Stimulated activated memory B cell treated with anti-CD40 and anti-IgM and Interleukin-4, amounts not matched to agents 10 μg/mL and 1 μg/mL and 100 μg/mL, for 72 hours (primary cell): ENCODE measurements around the gene VAMP3.

Experiments
- ATAC-seq: fragments of 150-1000 bp; cut with Tn5 transposase; 2 replicates; pipeline ENCODE4 v1.10.0; 2021
- H3K27ac Mint-ChIP-seq: one replicate; pipeline ENCODE4 v1.8.0; 2022; ENCODE audit warnings: mild to moderate bottlenecking, mixed read lengths
- H3K27me3 Mint-ChIP-seq: one replicate; pipeline ENCODE4 v1.8.0; 2022; ENCODE audit warnings: mixed read lengths
- H3K36me3 Mint-ChIP-seq: one replicate; pipeline ENCODE4 v1.8.0; 2022; ENCODE audit warnings: mixed read lengths
- H3K4me1 Mint-ChIP-seq: one replicate; pipeline ENCODE4 v1.8.0; 2022; ENCODE audit warnings: mixed read lengths
- H3K4me3 Mint-ChIP-seq: one replicate; pipeline ENCODE4 v1.8.0; 2022; ENCODE audit warnings: mild to moderate bottlenecking, moderate library complexity, mixed read lengths
- H3K9me3 Mint-ChIP-seq: one replicate; pipeline ENCODE4 v1.8.0; 2022; ENCODE audit warnings: mixed read lengths

The VAMP3 gene

GRCh38 chr1:7752512-7753417, 18.3 kb upstream of the VAMP3 start:
- no peaks in the 10 kb centered on the region for H3K4me1 Mint-ChIP-seq
- no peak overlapping the region for H3K27ac Mint-ChIP-seq
- no peak overlapping the region for H3K4me3 Mint-ChIP-seq
- no peaks in the 10 kb centered on the region for H3K27me3 Mint-ChIP-seq
- no peaks in the 10 kb centered on the region for H3K9me3 Mint-ChIP-seq
- no peak for ATAC-seq
- no peaks in the 10 kb centered on the region for H3K36me3 Mint-ChIP-seq

- H3K27ac Mint-ChIP-seq: no peak overlapping the region
These were observed 17.5 kb upstream of the VAMP3 start for GRCh38 chr1:7753641-7754040.

GRCh38 chr1:7754234-7754633, 16.9 kb upstream of the VAMP3 start:
- Mint-ChIP-seq H3K4me3 (no peak overlapping the region), H3K9me3 (no peaks in the 10 kb centered on the region), H3K36me3 (no peaks in the 10 kb centered on the region), H3K27me3 (no peaks in the 10 kb centered on the region), H3K4me1 (no peaks in the 10 kb centered on the region), H3K27ac (no peak overlapping the region)
- ATAC-seq: no peak

More at GRCh38 chr1:7753641-7754040, 17.5 kb upstream of the VAMP3 start:
- no peaks in the 10 kb centered on the region for H3K36me3 Mint-ChIP-seq
- H3K4me3 Mint-ChIP-seq: no peak overlapping the region
- H3K27me3 Mint-ChIP-seq: no peaks in the 10 kb centered on the region
- no peaks in the 10 kb centered on the region for H3K9me3 Mint-ChIP-seq
- no peaks in the 10 kb centered on the region for H3K4me1 Mint-ChIP-seq
- ATAC-seq: no peak

GRCh38 chr1:7755448-7755847, 15.6 kb upstream of the VAMP3 start:
- Mint-ChIP-seq H3K27ac (no peak overlapping the region), H3K27me3 (no peaks in the 10 kb centered on the region), H3K4me1 (no peaks in the 10 kb centered on the region), H3K36me3 (no peaks in the 10 kb centered on the region), H3K4me3 (no peak overlapping the region), H3K9me3 (no peaks in the 10 kb centered on the region)
- no peak for ATAC-seq

- H3K9me3 Mint-ChIP-seq: no peaks in the 10 kb centered on the region
- no peaks in the 10 kb centered on the region for H3K36me3 Mint-ChIP-seq
- no peaks in the 10 kb centered on the region for H3K4me1 Mint-ChIP-seq
- no peaks in the 10 kb centered on the region for H3K27me3 Mint-ChIP-seq
- ATAC-seq: no peak
- no peak overlapping the region for H3K4me3 Mint-ChIP-seq
- H3K27ac Mint-ChIP-seq: no peak overlapping the region
These were observed 10.9 kb upstream of the VAMP3 start for GRCh38 chr1:7760245-7760644.

GRCh38 chr1:7761103-7761502, 10.0 kb upstream of the VAMP3 start:
- H3K4me3 Mint-ChIP-seq: no peak overlapping the region
- no peaks in the 10 kb centered on the region for H3K36me3 Mint-ChIP-seq
- no peaks in the 10 kb centered on the region for H3K27me3 Mint-ChIP-seq
- ATAC-seq: no peak
- H3K9me3 Mint-ChIP-seq: no peaks in the 10 kb centered on the region
- H3K27ac Mint-ChIP-seq: no peak overlapping the region
- no peaks in the 10 kb centered on the region for H3K4me1 Mint-ChIP-seq

- Mint-ChIP-seq H3K4me1 (peaks cover 17% of the 10 kb centered on the region), H3K36me3 (no peaks in the 10 kb centered on the region), H3K4me3 (no peak overlapping the region), H3K27me3 (no peaks in the 10 kb centered on the region), H3K27ac (no peak overlapping the region), H3K9me3 (no peaks in the 10 kb centered on the region)
- no peak for ATAC-seq
These were observed 3.9 kb upstream of the VAMP3 start for GRCh38 chr1:7767176-7767575.

- H3K9me3 Mint-ChIP-seq: no peaks in the 10 kb centered on the region
- H3K4me1 Mint-ChIP-seq: peaks cover 20% of the 10 kb centered on the region
- no peaks in the 10 kb centered on the region for H3K27me3 Mint-ChIP-seq
- H3K27ac Mint-ChIP-seq: no peak overlapping the region
- H3K36me3 Mint-ChIP-seq: no peaks in the 10 kb centered on the region
- H3K4me3 Mint-ChIP-seq: no peak overlapping the region
- ATAC-seq: no peak
These were observed 2.5 kb upstream of the VAMP3 start for GRCh38 chr1:7768583-7768982.

- Mint-ChIP-seq H3K4me1 (peaks cover 27% of the 10 kb centered on the region), H3K4me3 (no peak overlapping the region), H3K9me3 (no peaks in the 10 kb centered on the region), H3K36me3 (peaks cover 8% of the 10 kb centered on the region), H3K27me3 (no peaks in the 10 kb centered on the region), H3K27ac (peak overlapping the region; percentile 87)
- no peak for ATAC-seq
These were observed 1.3 kb upstream of the VAMP3 start for GRCh38 chr1:7769673-7770412.

GRCh38 chr1:7770669-7770996, 463 bp upstream of the VAMP3 start:
- peaks cover 30% of the 10 kb centered on the region for H3K4me1 Mint-ChIP-seq
- peak overlapping the region; percentile 93 for H3K4me3 Mint-ChIP-seq
- no peaks in the 10 kb centered on the region for H3K9me3 Mint-ChIP-seq
- H3K27me3 Mint-ChIP-seq: no peaks in the 10 kb centered on the region
- H3K36me3 Mint-ChIP-seq: peaks cover 10% of the 10 kb centered on the region
- H3K27ac Mint-ChIP-seq: peak overlapping the region; percentile 87
- peak; percentile 32 for ATAC-seq

- Mint-ChIP-seq H3K27me3 (no peaks in the 10 kb centered on the region), H3K4me1 (peaks cover 30% of the 10 kb centered on the region), H3K4me3 (peak overlapping the region; percentile 93), H3K27ac (peak overlapping the region; percentile 87), H3K36me3 (peaks cover 10% of the 10 kb centered on the region), H3K9me3 (no peaks in the 10 kb centered on the region)
- ATAC-seq: no peak
These were observed 765 bp downstream of the VAMP3 start for GRCh38 chr1:7771823-7772299.

- H3K27ac Mint-ChIP-seq: no peak overlapping the region
- H3K4me1 Mint-ChIP-seq: peaks cover 24% of the 10 kb centered on the region
- ATAC-seq: no peak
- H3K9me3 Mint-ChIP-seq: no peaks in the 10 kb centered on the region
- H3K27me3 Mint-ChIP-seq: no peaks in the 10 kb centered on the region
- H3K4me3 Mint-ChIP-seq: no peak overlapping the region
- peaks cover 29% of the 10 kb centered on the region for H3K36me3 Mint-ChIP-seq
These were observed 6.5 kb downstream of the VAMP3 start for GRCh38 chr1:7777591-7777990.

GRCh38 chr1:7778133-7778628, 7.1 kb downstream of the VAMP3 start:
- no peak for ATAC-seq
- Mint-ChIP-seq H3K27ac (no peak overlapping the region), H3K4me3 (no peak overlapping the region), H3K4me1 (peaks cover 30% of the 10 kb centered on the region), H3K9me3 (no peaks in the 10 kb centered on the region), H3K36me3 (peaks cover 29% of the 10 kb centered on the region), H3K27me3 (no peaks in the 10 kb centered on the region)

GRCh38 chr1:7780976-7781375, 9.9 kb downstream of the VAMP3 start:
- H3K36me3 Mint-ChIP-seq: peaks cover 19% of the 10 kb centered on the region
- no peak overlapping the region for H3K27ac Mint-ChIP-seq
- no peak overlapping the region for H3K4me3 Mint-ChIP-seq

GRCh38 chr1:7781501-7781900, 10.4 kb downstream of the VAMP3 start:
- H3K27ac Mint-ChIP-seq: peak overlapping the region; percentile 48
- no peak for ATAC-seq
- no peaks in the 10 kb centered on the region for H3K27me3 Mint-ChIP-seq
- peaks cover 19% of the 10 kb centered on the region for H3K36me3 Mint-ChIP-seq
- H3K4me3 Mint-ChIP-seq: no peak overlapping the region
- no peaks in the 10 kb centered on the region for H3K9me3 Mint-ChIP-seq
- H3K4me1 Mint-ChIP-seq: peaks cover 21% of the 10 kb centered on the region

More at GRCh38 chr1:7780976-7781375, 9.9 kb downstream of the VAMP3 start:
- H3K9me3 Mint-ChIP-seq: no peaks in the 10 kb centered on the region
- H3K27me3 Mint-ChIP-seq: no peaks in the 10 kb centered on the region
- H3K4me1 Mint-ChIP-seq: peaks cover 21% of the 10 kb centered on the region
- no peak for ATAC-seq
